HepG2 (cell line): ENCODE results near the gene ANXA9. TPM values are rescaled to one million over a fixed set of nuclear protein-coding genes. Genes with fewer than 3 reads are reported as not detected.
A peak's percentile ranks its signal among the peaks of the same experiment; 100 is the strongest.

Experiments used
- ATAC-seq: fragments of 200-7000 bp; cut with Tn5 transposase; 3 replicates; pipeline ENCODE4 v1.9.1; 2020; ENCODE audit warnings: mild to moderate bottlenecking, moderate library complexity
- BruUV-seq: library from RNA; stranded (reverse); fragments of 400-500 nt; replicated peaks from 2 replicates; lab custom pipeline; 2021; lab: Mats Ljungman, UMichigan
- CTCF ChIA-PET: fragments of 300-600 bp; formaldehyde crosslinking; extraction: SDS; loops from one replicate; lab custom pipeline; 2021; ENCODE audit warnings: low total read pairs, inconsistent platforms, low intra/inter-chr PET ratio; lab: Yijun Ruan, JAX
- POLR2A ChIA-PET: fragments of 350-600 bp; sonication (Branson Sonifier 250); formaldehyde crosslinking; loops from one replicate; lab custom pipeline; 2020; ENCODE audit warnings: antibody characterized with exemption, inconsistent platforms; lab: Yijun Ruan, JAX
- DNase-seq: peaks from one replicate; pipeline ENCODE4 v3.0.0-alpha.2; 2015; ENCODE audit warnings: low spot score
- FAIRE-seq: peaks from 3 replicates; lab custom pipeline; 2011; peaks lifted over from hg19 to GRCh38; lab: Jason Lieb, UNC
- H2AFZ ChIP-seq: one replicate; pipeline ENCODE4 v1.6.1; 2011; ENCODE audit warnings: low read length, inconsistent platforms
- H3K27ac ChIP-seq: fragments of 300-600 bp; 3 replicates; pipeline ENCODE4 v1.8.0; 2011; ENCODE audit warnings: mixed run types, mild to moderate bottlenecking, mixed read lengths, low read length, inconsistent platforms; ENCODE audit not compliant: insufficient read depth; ENCODE audit errors: extremely low read length
- H3K27me3 ChIP-seq, 2 experiments: fragments of 200-600 bp in 1 of 2; 2 replicates in 1 of 2; 3 replicates in 1 of 2; pipeline versions ENCODE4 v1.6.0 to v1.8.0; 2011; ENCODE audit warnings: low read length in 2 of 2, mild to moderate bottlenecking in 2 of 2, moderate library complexity in 2 of 2, inconsistent platforms in 1 of 2; ENCODE audit not compliant: insufficient read depth in 2 of 2, control insufficient read depth in 1 of 2
- H3K36me3 ChIP-seq, 2 experiments: fragments of 200-600 bp in 1 of 2; replicated peaks in 1 of 2; 2 replicates in 1 of 2; 3 replicates in 1 of 2; pipeline versions ENCODE4 v1.5.1 to v1.8.0; 2011; ENCODE audit warnings: low read length in 2 of 2, inconsistent platforms in 1 of 2; ENCODE audit not compliant: insufficient read depth in 2 of 2, control insufficient read depth in 1 of 2
- H3K4me1 ChIP-seq: 2 replicates; pipeline ENCODE4 v1.5.1; 2012; ENCODE audit warnings: low read length, inconsistent platforms; ENCODE audit not compliant: insufficient read depth
- H3K4me2 ChIP-seq: 2 replicates; pipeline ENCODE4 v1.6.0; 2011; ENCODE audit warnings: low read depth, low read length, inconsistent platforms
- H3K4me3 ChIP-seq, 3 experiments: fragments of 200-600 bp in 1 of 3; sonication (generic), shearing (Covaris generic) in 1 of 3; replicated peaks in 1 of 3; 2 replicates each; pipeline ENCODE4 v1.5.1; 2011 to 2016; ENCODE audit warnings: low read length in 3 of 3, inconsistent platforms in 2 of 3, low read depth in 2 of 3, mild to moderate bottlenecking in 2 of 3, control low read depth in 1 of 3, mixed read lengths in 1 of 3; ENCODE audit not compliant: insufficient read depth in 1 of 3
- H3K79me2 ChIP-seq: one replicate; pipeline ENCODE4 v1.6.1; 2011; ENCODE audit warnings: low read length, inconsistent platforms; ENCODE audit not compliant: insufficient read depth
- H3K9ac ChIP-seq: 2 replicates; pipeline ENCODE4 v1.6.0; 2011; ENCODE audit warnings: mild to moderate bottlenecking, low read depth, low read length, inconsistent platforms; ENCODE audit not compliant: insufficient read depth
- H3K9me3 ChIP-seq: 2 replicates; pipeline ENCODE4 v1.5.1; 2012; ENCODE audit warnings: mild to moderate bottlenecking, low read length
- H4K20me1 ChIP-seq: 2 replicates; pipeline ENCODE4 v1.6.0; 2011; ENCODE audit warnings: inconsistent platforms, mild to moderate bottlenecking, low read length, moderate library complexity; ENCODE audit not compliant: insufficient read depth
- CREB3 ChIP-seq: sonication (generic); formaldehyde crosslinking; IDR thresholded peaks from 2 replicates; pipeline ENCODE4 v1.5.0; 2020; ENCODE audit warnings: missing genetic modification reagents
- FOXA1 ChIP-seq, 2 experiments: fragments of 450-650 bp in 1 of 2; sonication (generic) in 1 of 2; formaldehyde crosslinking in 1 of 2; IDR thresholded peaks; 2 replicates each; pipeline versions ENCODE4 v1.4.0 to v1.6.1; 2016 to 2020; ENCODE audit warnings: missing genetic modification reagents in 1 of 2
- HINFP ChIP-seq: sonication (generic); formaldehyde crosslinking; IDR thresholded peaks from 2 replicates; pipeline ENCODE4 v1.4.0; 2020; ENCODE audit warnings: low read depth, mild to moderate bottlenecking, missing genetic modification reagents
- JDP2 ChIP-seq: sonication (generic); formaldehyde crosslinking; IDR thresholded peaks from 2 replicates; pipeline ENCODE4 v1.8.1; 2022; ENCODE audit warnings: missing genetic modification reagents, borderline replicate concordance
- NFKBIZ ChIP-seq: IDR thresholded peaks from 2 replicates; pipeline ENCODE4 v1.6.1; 2018; ENCODE audit warnings: missing genetic modification reagents, missing compliant biosample characterization
- NPAS2 ChIP-seq: sonication (generic); formaldehyde crosslinking; IDR thresholded peaks from 2 replicates; pipeline ENCODE4 v1.8.0; 2022; ENCODE audit warnings: mild to moderate bottlenecking, missing genetic modification reagents, borderline replicate concordance
- PCBP1 ChIP-seq: fragments of 200-400 bp; formaldehyde crosslinking; IDR thresholded peaks from 2 replicates; pipeline ENCODE4 v1.6.1; 2017; ENCODE audit warnings: mild to moderate bottlenecking, low read depth, low read length, borderline replicate concordance
- SKI ChIP-seq: fragments of 450-650 bp; IDR thresholded peaks from one replicate; pipeline ENCODE4 v1.6.1; 2018; ENCODE audit warnings: mild to moderate bottlenecking; ENCODE audit not compliant: partially characterized antibody
- ZBTB26 ChIP-seq: IDR thresholded peaks from 2 replicates; pipeline ENCODE4 v1.6.1; 2016; ENCODE audit warnings: missing compliant biosample characterization, missing genetic modification reagents, borderline replicate concordance
- ZBTB42 ChIP-seq: sonication (generic); formaldehyde crosslinking; IDR thresholded peaks from 2 replicates; pipeline ENCODE4 v1.5.0; 2020; ENCODE audit warnings: mild to moderate bottlenecking, missing genetic modification reagents
- ZNF432 ChIP-seq: sonication (generic); formaldehyde crosslinking; IDR thresholded peaks from 2 replicates; pipeline ENCODE4 v1.5.0; 2020; ENCODE audit warnings: missing genetic modification reagents, mild to moderate bottlenecking, borderline replicate concordance
- WGBS: methylation state at CpG from one replicate; pipeline ENCODE4 v1.1.6; 2017; ENCODE audit warnings: low lambda C conversion rate; 5-methylcytosine and 5-hydroxymethylcytosine counted together
- in situ Hi-C: cut with HindIII; loops from 2 replicates; pipeline ENCODE4 v1.10.0; 2017; ENCODE audit warnings: low pct_unique_long_range_greater_than_20kb; ENCODE audit not compliant: extremely low pct_ligation_motif_present
- intact Hi-C: fragments of 100-400 bp; cut with micrococcal nuclease; formaldehyde crosslinking; loops from one replicate; pipeline ENCODE4 v1.10.0; 2022; ENCODE audit not compliant: unreplicated experiment
- polyA plus RNA-seq, 8 experiments: library from polyadenylated mRNA; depleted of rRNA in 3 of 8; stranded (reverse) in 7 of 8; unstranded in 1 of 8; fragments of >200 nt; fragmentation: Illumina TruSeq in 4 of 8; extraction: Trizol in 4 of 8; gene quantifications; 2 replicates each; pipeline versions ENCODE4 v1.2.1 to v1.2.3, GENCODE V29; 2011 to 2016; ENCODE audit warnings: low read depth in 4 of 8, missing spikeins in 1 of 8, mixed read lengths in 1 of 8; ENCODE audit not compliant: insufficient read depth in 1 of 8
- total RNA-seq, 5 experiments: library from RNA; depleted of rRNA; stranded (reverse); fragments of >200 nt; fragmentation: Illumina TruSeq; extraction: Trizol; gene quantifications; 2 replicates each; pipeline ENCODE4 v1.2.3, GENCODE V29; 2016; ENCODE audit warnings: low read depth in 1 of 5
- TF ChIP-seq, protein P1 (sequence below): sonication (generic); formaldehyde crosslinking; IDR thresholded peaks from 2 replicates; pipeline ENCODE4 v1.5.1; 2020; ENCODE audit warnings: mild to moderate bottlenecking, moderate library complexity, missing genetic modification reagents

ANXA9 gene
- total and polyA plus RNA-seq, 2 of the 13 experiments (the other 11 are each of a cell fraction or from before 2014, with no cell fraction given): 13.3 to 23.9 TPM

- ChIA-PET POLR2A (no interaction called here), CTCF (no interaction called here)
- no TSS peak for BruUV-seq
These were observed 50.1 kb downstream of the ANXA9 start for GRCh38 chr1:151032164-151032563.

GRCh38 chr1:151035167-151035566 is 53.1 kb downstream of the ANXA9 start:
- peaks cover 5 to 27% of the 10 kb centered on the region in 2 experiments; a peak in 3 of 5 replicates for H3K36me3 ChIP-seq
- no peak overlapping the region for H3K4me2 ChIP-seq
- TSS peak; percentile 37 for BruUV-seq
- no peak for FAIRE-seq
- CTCF ChIA-PET: no interaction called here
- in situ Hi-C loops (no loop called here), intact Hi-C loops (no loop called here)
- no peak overlapping the region for H2AFZ ChIP-seq
- WGBS: 85% methylated on average over 3 of the region's 3 CpGs
- H3K79me2 ChIP-seq: no peaks in the 10 kb centered on the region
- H3K4me1 ChIP-seq: no peaks in the 10 kb centered on the region
- H3K9me3 ChIP-seq: no peaks in the 10 kb centered on the region
- H3K27ac ChIP-seq: no peak overlapping the region
- H3K9ac ChIP-seq: no peak overlapping the region
- H3K27me3 ChIP-seq: no peaks in the 10 kb centered on the region
- POLR2A ChIA-PET: no interaction called here
- ATAC-seq: no peak
- no peaks in the 10 kb centered on the region for H4K20me1 ChIP-seq
- DNase-seq: no peak
- H3K4me3 ChIP-seq: no peak overlapping the region
- TF ChIP-seq ZBTB42 (CRISPR knock-in tag) (no peak), JDP2 (no peak), CREB3 (no peak), HINFP (CRISPR knock-in tag) (no peak), FOXA1 (IDR thresholded peaks at IDR 0.05) (no peak), FOXA1 (CRISPR knock-in tag; IDR thresholded peaks at IDR 0.05) (no peak), SKI (no peak), NPAS2 (CRISPR knock-in tag) (no peak), PCBP1 (no peak), NFKBIZ (CRISPR knock-in tag) (no peak), ZNF432 (no peak)
- TF ChIP-seq, protein P1, sequence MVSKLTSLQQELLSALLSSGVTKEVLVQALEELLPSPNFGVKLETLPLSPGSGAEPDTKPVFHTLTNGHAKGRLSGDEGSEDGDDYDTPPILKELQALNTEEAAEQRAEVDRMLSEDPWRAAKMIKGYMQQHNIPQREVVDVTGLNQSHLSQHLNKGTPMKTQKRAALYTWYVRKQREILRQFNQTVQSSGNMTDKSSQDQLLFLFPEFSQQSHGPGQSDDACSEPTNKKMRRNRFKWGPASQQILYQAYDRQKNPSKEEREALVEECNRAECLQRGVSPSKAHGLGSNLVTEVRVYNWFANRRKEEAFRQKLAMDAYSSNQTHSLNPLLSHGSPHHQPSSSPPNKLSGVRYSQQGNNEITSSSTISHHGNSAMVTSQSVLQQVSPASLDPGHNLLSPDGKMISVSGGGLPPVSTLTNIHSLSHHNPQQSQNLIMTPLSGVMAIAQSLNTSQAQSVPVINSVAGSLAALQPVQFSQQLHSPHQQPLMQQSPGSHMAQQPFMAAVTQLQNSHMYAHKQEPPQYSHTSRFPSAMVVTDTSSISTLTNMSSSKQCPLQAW (CRISPR knock-in tag): no peak

More at GRCh38 chr1:151032164-151032563, 50.1 kb downstream of the ANXA9 start:
- no peak overlapping the region for H3K4me3 ChIP-seq
- in situ Hi-C loops: no loop called here
- intact Hi-C loops: no loop called here
- no peak overlapping the region for H3K4me2 ChIP-seq
- 97% methylated on average over 8 of the region's 8 CpGs for WGBS
- H3K9me3 ChIP-seq: no peaks in the 10 kb centered on the region
- DNase-seq: no peak
- no peak for TF ChIP-seq ZBTB26 (CRISPR knock-in tag)
- H3K4me1 ChIP-seq: no peaks in the 10 kb centered on the region
- H3K27ac ChIP-seq: no peak overlapping the region
- no peaks in the 10 kb centered on the region for H3K27me3 ChIP-seq
- no peak for FAIRE-seq
- no peaks in the 10 kb centered on the region for H4K20me1 ChIP-seq
- H3K36me3 ChIP-seq: peaks cover 8 to 47% of the 10 kb centered on the region in 2 experiments; a peak in 4 of 5 replicates
- no peak overlapping the region for H3K9ac ChIP-seq
- H3K79me2 ChIP-seq: no peaks in the 10 kb centered on the region
- no peak overlapping the region for H2AFZ ChIP-seq
- no peak for ATAC-seq
